ENCODE results near the gene TFF3.
A peak's percentile ranks its signal among the peaks of the same experiment; 100 is the strongest.

TFF3 gene

GRCh38 chr21:42346866-42347600, 31.8 kb upstream of the TFF3 start:
- peak; percentile 40 for DNase-seq

GRCh38 chr21:42346441-42346840, 31.2 kb upstream of the TFF3 start:
- DNase-seq, result peak; percentile 7

- DNase-seq, result no peak
These were observed 29.4 kb upstream of the TFF3 start for GRCh38 chr21:42344631-42345030.

- peak; percentile 24 for DNase-seq
These were observed 28.8 kb upstream of the TFF3 start for GRCh38 chr21:42343963-42344510.

GRCh38 chr21:42343556-42343955, 28.3 kb upstream of the TFF3 start:
- peak; percentile 28 for DNase-seq

- peak; percentile 32 for DNase-seq
These were observed 27.9 kb upstream of the TFF3 start for GRCh38 chr21:42343101-42343500.

- DNase-seq, result peak; percentile 37
These were observed 26.8 kb upstream of the TFF3 start for GRCh38 chr21:42341776-42342542.

- peak; percentile 37 for DNase-seq
These were observed 25.2 kb upstream of the TFF3 start for GRCh38 chr21:42340187-42341050.

GRCh38 chr21:42338729-42339715, 23.8 kb upstream of the TFF3 start:
- peak; percentile 50 for DNase-seq

- peak; percentile 79 for DNase-seq
These were observed 22.9 kb upstream of the TFF3 start for GRCh38 chr21:42337830-42338728.

GRCh38 chr21:42337276-42337675, 22.1 kb upstream of the TFF3 start:
- no peak for DNase-seq

GRCh38 chr21:42336054-42336453, 20.8 kb upstream of the TFF3 start:
- peak; percentile 79 for DNase-seq

GRCh38 chr21:42332557-42333317, 17.5 kb upstream of the TFF3 start:
- DNase-seq, result no peak

- DNase-seq, result no peak
These were observed 16.5 kb upstream of the TFF3 start for GRCh38 chr21:42331660-42332059.

- DNase-seq, result no peak
These were observed 15.5 kb upstream of the TFF3 start for GRCh38 chr21:42330380-42331371.

- DNase-seq, result no peak
These were observed 9.7 kb upstream of the TFF3 start for GRCh38 chr21:42324896-42325295.

- DNase-seq, result no peak
These were observed 6.6 kb upstream of the TFF3 start for GRCh38 chr21:42321845-42322244.

GRCh38 chr21:42321231-42321630, 6.0 kb upstream of the TFF3 start:
- no peak for DNase-seq

- no peak for DNase-seq
These were observed 5.6 kb upstream of the TFF3 start for GRCh38 chr21:42320791-42321190.

All from islet precursor cell (in vitro differentiated cells).